AG09309 (cell line): Measurements from ENCODE around the gene ADAMTS6.

Experiments used
- DNase-seq: peaks from one replicate; pipeline ENCODE4 v3.0.0-alpha.2; 2010; ENCODE audit warnings: low read depth
- H3K4me3 ChIP-seq: 2 replicates; pipeline ENCODE4 v1.5.1; 2011; ENCODE audit warnings: mild to moderate bottlenecking, low read depth, low read length, moderate library complexity; ENCODE audit not compliant: control insufficient read depth
- CTCF ChIP-seq: IDR thresholded peaks from 2 replicates; pipeline ENCODE4 v1.5.1; 2011; ENCODE audit warnings: mild to moderate bottlenecking, low read depth, low read length, inconsistent platforms; ENCODE audit not compliant: insufficient read depth, control insufficient read depth; ENCODE audit errors: missing control alignments

Gene ADAMTS6

DNA sequence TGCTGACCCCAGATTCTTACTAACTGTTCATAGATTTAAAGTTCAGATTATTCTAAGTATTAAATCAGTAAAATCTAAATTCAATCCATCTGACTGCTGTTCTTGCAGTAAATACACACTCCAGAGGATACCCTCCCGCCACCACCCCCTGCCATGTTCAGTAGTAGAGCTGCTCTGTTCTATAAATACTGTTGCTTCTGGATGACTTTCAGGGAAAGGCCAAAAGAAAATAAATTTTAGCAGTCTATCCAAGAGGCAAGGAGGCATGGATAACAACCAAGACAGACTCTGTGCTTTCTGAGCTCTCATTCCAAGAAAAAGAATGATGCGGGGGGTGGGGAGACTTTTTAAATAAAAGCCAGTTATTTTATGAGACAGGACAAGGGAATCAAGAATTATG, 115.1 kb downstream of the ADAMTS6 start:
- H3K4me3 ChIP-seq, result no peak overlapping the region
- DNase-seq, result no peak
- TF ChIP-seq CTCF, result no peak

- TF ChIP-seq CTCF, result no peak
Measured at GRCh38 chr5:65364907-65365306, 116.8 kb downstream of the ADAMTS6 start.

GRCh38 chr5:65363499-65363898, 118.2 kb downstream of the ADAMTS6 start:
- no peak for DNase-seq
- H3K4me3 ChIP-seq, result no peak overlapping the region
- no peak for TF ChIP-seq CTCF

More at GRCh38 chr5:65364907-65365306, 116.8 kb downstream of the ADAMTS6 start:
- DNase-seq, result no peak
- no peak overlapping the region for H3K4me3 ChIP-seq

DNA sequence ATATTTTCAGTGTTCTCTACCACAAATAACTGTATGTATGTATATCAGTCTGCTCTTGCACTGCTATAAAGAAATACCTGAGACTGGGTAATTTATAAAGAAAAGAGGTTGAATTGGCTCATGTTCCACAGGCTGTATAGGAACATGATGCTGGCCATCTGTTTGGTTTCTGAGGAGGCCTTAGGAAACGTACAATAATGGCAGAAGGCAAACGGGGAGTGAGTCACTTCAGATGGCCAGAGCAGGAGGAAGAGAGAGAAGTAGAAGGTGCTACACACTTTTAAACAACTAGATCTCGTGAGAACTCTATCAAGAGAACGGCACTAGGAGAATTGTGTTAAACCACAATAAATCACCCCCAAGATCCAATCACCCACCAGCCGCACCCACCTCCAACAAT, 121.7 kb downstream of the ADAMTS6 start:
- DNase-seq, result no peak
- TF ChIP-seq CTCF, result no peak
- no peak overlapping the region for H3K4me3 ChIP-seq

- TF ChIP-seq CTCF, result no peak
- H3K4me3 ChIP-seq, result no peak overlapping the region
- DNase-seq, result no peak
Measured at GRCh38 chr5:65359569-65359968, 122.2 kb downstream of the ADAMTS6 start.

DNA sequence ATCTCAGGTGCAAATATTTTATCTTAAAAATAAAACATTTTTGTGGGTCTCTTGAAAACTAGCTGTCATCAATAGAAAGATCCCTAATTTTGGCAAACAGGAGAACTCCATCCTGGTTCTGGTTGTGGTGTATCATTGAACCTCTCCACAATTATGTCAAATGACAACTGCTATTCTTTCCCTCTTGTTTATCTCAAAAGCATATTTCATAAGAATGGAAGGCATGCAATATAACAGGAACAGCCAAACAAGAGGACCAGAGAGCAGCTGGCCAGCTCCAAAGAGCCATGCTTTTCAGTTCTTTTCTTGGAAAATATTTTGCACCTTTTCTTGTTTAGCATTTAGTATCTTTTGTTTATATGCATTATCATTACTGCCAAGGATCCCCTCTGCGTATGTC, 125.4 kb downstream of the ADAMTS6 start:
- H3K4me3 ChIP-seq, result no peak overlapping the region
- no peak for TF ChIP-seq CTCF

DNA sequence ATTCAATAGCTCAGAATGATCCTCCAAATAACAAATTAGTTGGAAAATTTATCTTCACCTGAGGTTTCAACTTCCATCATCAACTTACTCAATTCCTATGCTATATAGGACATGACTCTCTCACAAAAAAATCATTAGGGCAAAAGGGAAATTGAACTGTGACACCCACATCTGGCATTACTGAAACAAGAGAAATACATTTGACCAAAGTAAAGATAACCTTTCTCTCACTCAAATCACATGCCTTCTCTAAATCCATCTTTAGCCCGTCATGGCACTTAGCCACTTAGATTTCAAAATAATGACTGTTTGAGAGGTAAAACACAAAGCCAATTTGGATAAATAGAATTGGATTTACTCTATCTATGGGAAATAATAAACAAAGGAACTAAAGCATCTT, 126.4 kb downstream of the ADAMTS6 start:
- DNase-seq, result no peak
- no peak for TF ChIP-seq CTCF

More for the DNA sequence above, 125.4 kb downstream of the ADAMTS6 start:
- no peak for DNase-seq

More for the DNA sequence above, 126.4 kb downstream of the ADAMTS6 start:
- H3K4me3 ChIP-seq, result no peak overlapping the region
